GM21526 (cell line): ENCODE measurements around the gene NDC80.
"Not testable (repeated sequence)": the region's sequence is repeated elsewhere in the genome, so short reads cannot be mapped to it uniquely, and the experiment has no call there.

Source experiments
- ATAC-seq: cut with Tn5 transposase; IDR thresholded peaks from one replicate; pipeline ENCODE4 v1.9.1; 2021; ENCODE audit warnings: moderate library complexity; ENCODE audit not compliant: unreplicated experiment, low FRiP score

NDC80 gene

GRCh38 chr18:2617401-2617998 is 46.1 kb downstream of the NDC80 start:
- no peak for ATAC-seq

DNA sequence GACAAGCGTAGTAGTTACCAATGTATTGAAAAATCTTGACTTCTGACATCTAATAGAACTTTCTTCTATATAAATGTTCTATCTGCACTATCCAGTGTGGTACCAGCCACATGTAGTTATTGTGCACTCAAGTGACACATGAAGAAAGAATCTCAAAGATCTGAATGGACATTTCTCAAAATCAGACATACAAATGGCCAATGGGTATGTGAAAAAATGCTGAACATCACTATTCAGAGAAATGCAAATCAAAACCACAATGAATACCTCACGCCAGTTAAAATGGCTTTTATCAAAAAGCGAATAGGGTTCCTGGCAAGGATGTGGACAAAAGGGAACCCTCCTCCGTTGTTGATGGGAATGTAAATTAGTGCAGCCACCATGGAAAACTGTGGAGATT is 46.7 kb downstream of the NDC80 start:
- no peak for ATAC-seq

DNA sequence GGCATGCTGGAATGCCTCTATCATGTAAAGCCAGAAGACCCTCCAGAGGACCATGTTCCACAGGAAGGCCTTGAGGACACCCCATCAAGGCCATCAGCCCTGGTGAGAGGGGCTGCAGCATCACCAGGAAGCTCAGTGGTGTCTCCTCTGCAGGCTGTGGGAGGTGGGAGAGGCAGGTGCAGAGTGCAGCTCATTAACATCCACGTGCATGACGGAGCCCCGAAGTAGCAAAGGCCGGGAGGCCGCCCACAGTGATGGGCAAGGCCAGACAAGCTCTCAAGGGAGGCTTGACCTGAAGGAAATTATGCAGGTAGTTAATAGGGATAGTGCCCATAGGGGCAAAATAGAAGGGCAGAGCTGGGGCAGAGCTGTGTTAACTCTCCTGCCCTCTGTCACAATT is 53.9 kb downstream of the NDC80 start:
- no peak for ATAC-seq

DNA sequence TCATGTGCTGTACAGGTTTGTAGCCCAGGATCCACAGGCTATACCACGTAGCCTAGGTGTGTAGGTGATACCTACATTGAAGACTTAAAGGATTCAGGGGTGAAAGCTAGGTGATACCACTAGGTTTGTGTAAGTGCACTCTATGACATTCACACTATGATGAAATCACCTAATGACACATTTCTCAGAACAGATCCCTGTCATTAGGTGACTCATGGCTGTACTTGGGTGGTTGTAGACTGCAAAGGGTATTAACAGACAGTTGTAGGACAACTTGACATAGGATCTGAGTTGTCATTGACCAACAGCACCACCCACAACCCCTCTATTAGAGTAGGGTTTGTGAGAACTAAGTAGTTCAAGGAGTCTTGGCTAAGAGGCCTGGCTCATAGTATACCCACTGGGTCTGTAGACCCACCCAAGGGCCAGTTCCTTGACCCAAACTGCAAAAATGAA is 56.5 kb downstream of the NDC80 start:
- ATAC-seq: no peak

DNA sequence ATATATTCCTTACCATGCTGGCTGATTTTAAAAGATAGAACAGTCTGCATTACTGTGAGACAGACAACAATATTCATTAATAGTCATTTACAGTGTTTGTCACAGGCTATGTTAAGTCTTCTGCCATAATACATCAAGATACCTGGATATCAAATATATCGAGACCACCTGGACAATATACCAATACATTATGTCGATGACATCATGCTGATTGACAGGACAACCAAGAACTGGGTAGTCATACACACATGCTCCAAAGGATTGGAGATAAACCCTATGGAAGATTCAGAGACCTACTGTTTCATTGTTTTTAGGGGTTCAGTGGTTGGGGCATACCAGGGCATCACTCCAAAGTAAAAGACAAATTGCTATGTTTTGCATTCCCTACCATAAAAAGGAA is 57.6 kb downstream of the NDC80 start:
- ATAC-seq: no peak

DNA sequence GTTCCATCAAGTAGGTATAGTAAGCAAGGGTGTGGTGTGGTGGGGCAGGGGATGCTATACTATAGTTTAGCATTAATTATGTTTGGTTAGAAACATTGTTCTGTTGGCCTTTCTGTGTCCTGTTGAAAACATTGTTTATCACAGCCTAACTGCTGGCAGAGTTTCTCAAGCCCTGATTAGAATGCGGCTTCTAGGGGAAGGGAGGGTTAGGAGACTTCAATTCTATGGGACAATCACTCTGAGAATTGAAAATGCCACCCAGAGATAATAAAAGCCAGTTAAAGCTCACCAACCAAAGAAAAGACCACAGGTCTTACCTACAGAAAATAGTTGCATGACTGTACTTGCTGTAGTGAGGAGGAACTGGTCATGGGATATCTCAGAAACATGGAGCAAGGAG is 64.2 kb downstream of the NDC80 start:
- ATAC-seq: no peak

DNA sequence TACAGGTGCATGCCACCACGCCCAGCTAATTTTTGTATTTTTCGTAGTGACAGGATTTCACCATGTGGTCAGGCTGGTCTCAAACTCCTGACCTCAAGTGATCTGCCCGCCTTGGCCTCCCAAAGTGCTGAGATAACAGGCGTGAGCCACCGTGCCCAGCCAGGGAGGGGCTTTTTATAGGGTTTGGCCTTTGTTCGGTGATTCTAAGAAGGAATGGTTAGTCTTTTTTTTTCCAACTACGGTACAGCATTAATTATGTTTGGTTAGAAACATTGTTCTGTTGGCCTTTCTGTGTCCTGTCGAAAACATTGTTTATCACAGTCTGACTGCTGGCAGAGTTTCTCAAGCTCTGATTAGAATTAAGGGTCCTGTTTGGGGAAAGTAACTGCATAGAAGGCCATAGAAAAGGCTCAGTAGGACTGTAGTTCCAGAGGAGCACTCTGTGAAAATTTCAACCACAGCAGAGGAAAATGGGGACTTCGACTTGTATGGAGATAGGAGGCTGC is 64.8 kb downstream of the NDC80 start:
- ATAC-seq: no peak

GRCh38 chr18:2641638-2642037 is 70.3 kb downstream of the NDC80 start:
- ATAC-seq: peak; percentile 62

DNA sequence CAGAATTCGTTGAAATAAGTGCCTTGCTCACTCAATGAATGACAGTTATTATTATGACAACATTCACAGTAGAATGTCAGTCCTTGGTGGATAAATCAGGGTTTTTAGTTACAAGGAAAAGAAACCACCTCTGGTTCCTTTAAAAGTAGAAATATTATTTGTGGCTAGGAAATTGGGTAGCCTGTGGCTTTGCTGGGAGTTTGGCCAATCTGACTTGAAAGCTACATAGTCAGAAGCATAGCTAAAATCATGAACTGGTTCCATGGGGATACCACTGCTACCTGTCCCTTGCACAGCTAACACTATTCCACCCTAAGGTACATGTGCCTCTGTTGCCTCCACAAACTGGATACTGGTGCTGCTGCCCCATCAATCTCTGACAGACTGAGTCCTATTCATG is 71.4 kb downstream of the NDC80 start:
- no peak for ATAC-seq

- no peak for ATAC-seq
These were observed 73.2 kb downstream of the NDC80 start for GRCh38 chr18:2644535-2644934.

GRCh38 chr18:2651981-2652380 is 80.6 kb downstream of the NDC80 start:
- no peak for ATAC-seq

DNA sequence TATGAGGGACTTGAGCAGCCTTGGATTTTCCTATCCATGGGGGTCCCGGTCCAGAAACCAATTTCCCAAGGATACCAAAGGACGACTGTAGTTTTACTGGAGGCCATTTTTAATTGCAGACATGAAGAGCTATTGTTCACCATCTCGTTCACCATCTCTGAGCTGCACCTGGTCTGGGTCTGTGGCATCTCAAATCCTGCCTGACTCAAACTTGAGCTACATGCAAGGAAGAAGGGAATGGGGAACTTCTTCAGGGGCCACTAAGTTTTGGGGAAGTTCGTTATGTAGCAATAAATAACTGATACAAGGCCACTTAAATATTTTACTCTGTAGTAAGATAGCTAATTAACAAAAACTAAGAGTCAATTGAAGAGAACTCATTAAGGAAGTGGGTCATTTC is 82.1 kb downstream of the NDC80 start:
- ATAC-seq: no peak

DNA sequence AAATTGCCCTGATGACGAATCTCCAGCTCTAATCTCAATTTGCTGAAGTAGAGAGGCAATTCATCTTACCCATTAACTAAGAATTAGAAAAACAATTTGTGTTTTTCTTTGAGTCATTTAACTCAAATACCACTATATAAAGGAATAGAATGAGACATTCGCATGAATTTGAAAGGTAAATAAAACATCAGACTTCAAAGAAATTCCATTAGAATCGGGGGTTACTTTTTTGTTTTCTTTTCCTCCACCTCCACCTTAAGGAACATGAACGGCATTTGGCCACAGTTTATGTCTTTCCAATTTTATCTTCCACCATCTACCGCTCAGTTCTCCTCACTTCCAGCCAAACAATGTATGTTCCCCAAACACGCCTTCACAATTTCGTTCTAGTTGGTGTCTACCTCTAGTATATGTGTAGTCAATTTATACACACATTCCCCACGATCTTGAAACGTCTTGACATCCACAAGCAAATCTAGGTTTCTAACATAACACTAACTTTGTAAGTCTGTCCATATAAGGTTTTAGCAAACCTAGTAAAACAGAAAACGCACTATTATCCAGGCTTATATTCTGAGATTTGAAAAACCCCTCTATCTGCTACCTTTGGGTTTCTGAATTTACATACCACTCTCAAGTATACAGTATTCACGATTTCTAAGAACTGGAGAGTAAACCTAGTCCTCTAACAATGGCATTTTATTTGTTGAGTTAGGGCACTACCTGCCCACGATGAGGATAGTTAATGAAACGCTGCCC is 83.0 kb downstream of the NDC80 start:
- no peak for ATAC-seq

DNA sequence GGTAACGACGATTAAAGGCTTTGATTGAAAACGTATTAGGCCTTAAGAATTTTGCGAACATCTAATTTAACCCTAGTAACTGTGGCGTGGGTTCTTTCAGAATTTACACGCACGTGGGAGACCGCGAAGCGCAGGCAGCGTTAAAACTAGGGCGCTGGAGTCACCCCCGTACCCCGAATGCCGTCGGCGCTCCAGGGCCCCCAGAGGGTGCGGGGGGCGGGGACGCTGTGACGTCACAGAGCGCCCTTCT is 83.5 kb downstream of the NDC80 start:
- ATAC-seq: peak; percentile 31

DNA sequence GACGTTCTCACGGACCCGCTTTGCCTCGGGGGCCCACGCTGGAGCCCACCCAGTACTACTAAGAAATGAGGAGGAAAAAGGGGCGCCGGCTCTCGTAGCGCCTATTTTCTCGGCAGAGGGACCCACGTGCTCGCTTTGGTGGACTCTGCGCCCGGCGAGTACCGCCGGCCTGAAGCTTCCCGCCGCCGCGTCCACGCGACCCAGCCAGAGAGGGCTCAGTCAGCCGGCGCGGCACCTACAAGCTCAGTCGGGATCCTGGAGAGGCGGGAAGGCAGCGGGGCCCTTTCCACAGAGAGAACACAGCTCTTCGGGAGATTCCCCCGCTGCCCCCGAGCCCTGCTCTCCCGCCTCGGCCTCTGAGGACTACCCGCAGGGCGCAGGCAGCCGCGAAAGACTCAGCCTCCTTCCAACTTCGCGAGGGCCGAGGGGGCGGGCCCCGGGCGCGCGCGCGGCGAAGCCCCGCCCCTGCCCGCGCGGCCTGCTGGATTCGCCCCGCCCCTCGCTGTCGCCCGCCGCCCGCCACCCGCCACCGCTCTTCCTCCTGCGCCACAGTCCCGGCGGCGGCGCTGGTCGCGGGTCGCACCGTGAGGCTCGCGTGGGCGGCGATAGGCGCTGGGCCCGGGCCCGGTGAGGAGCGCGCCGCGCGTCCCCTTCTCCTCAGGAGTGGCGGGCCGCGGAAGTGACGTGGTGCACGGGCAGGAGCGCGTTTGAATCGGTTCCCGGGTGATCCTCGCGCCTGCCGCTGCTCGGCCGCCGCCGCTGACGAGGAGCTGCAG is 84.0 kb downstream of the NDC80 start, which contains the start of gene SMCHD1:
SMCHD1 (plus strand) TSS at position 549 of the 776 bp plus-strand sequence. CDS start 350 bp downstream, outside the sequence.
- ATAC-seq: peak; percentile 68

DNA sequence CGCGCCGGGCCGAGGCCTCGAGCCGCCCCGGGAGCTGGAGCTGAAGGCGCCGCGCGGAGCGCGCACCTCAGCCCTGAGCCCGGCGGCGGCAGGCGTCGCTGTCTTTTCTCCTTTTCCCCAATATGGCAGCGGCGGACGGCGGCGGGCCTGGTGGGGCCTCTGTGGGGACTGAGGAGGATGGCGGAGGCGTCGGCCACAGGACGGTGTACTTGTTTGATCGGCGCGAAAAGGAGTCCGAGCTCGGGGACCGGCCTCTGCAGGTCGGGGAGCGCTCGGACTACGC is 84.5 kb downstream of the NDC80 start:
- ATAC-seq: peak; percentile 20

GRCh38 chr18:2656237-2656980 is 85.1 kb downstream of the NDC80 start:
- peak; percentile 11 for ATAC-seq

DNA sequence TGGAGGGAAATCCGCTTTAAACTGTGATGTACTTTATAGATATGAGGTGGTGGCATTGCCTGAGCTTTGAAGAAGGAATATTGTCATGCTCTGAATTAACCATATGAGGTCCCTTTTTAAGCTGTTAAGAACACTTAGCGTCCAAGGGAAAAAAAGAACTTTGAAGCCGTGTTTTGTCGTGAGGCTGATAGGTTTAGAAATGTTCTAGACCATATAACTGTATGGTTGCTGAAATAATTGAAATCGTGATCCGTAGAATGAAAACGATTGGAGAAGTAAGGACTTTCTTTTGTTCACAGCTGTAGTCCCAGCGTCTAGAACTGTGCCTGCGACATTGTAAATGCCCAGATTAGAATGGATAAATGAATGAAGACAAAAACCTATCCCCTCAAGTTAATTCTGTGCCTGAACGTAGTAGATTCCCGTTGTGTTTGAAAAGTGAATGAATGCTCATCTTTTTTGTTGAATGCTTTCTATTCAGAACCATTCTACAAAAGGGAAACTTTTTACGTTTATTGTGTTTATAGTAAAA is 85.7 kb downstream of the NDC80 start:
- no peak for ATAC-seq

DNA sequence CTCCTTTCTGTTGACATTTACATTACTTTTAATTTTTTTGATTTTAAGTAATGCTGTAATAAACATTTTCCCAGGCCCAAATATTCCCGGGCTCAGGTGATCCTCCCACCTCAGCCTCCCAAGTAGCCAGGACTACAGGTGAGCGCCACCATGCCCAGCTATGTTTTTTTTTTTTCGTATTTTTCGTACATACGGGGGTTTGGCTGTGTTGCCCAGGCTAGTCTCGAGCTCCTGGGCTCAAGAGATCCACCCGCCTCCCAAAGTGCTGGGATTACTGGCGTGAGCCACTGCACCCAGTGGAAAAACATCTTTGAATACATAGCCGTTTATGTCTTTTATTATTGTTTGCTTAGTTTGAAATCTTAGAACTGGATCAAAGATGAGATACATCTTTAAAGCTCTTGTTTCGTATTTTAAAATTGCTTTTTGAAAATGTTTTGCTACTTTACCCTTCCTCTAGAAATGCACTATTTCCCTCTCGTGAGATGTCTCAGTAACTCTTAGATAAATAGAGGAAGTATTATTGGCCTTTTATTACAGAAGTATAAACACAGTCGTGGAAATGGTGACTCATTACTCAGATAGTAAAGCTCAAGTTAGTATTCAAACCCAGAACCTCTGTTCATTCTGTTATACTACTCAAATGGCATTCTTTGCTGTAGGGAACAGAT is 86.6 kb downstream of the NDC80 start:
- no peak for ATAC-seq

DNA sequence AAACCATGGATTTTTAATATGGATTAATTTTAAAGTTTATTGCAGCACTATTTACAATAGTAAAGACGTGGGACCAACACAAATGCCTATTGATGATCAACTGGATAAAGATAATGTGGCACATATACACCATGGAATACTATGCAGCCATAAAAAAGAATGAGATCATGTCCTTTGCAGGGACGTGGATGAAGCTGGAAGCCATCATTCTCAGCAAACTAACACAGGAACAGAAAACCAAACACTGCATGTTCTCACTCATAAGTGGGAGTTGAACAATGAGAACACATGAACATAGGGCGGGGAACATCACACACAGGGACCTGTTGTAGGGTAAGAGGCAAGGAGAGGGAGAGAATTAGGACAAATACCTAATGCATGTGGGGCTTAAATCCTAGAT is 89.5 kb downstream of the NDC80 start:
- ATAC-seq: not testable (repeated sequence)
